ENCODE results near the gene LRRFIP1. TPM values are rescaled to one million over a fixed set of nuclear protein-coding genes. Genes with fewer than 3 reads are reported as not detected.

LRRFIP1 gene
- total RNA-seq, 1 donor, result 64.3 TPM

DNA sequence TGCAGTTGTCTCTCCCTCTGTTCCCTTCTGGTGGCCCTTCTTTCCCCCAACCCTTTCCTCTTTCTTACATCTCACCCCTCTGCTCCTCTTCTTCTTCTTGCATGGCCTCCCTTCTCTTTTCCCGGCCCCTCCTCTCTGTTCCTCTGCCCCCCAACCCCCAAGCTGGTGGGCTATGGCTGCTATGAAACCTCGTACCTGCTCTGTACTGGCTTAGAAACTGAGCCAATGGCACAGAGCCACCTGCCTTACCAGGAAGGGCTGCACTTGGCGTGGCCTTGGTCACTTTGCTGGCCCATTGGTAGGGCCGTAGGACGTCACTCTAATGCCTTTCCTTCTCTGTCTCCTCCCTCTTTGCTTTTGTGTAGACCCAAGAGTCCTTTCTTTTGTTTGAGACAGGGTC, 78.9 kb downstream of the LRRFIP1 start:
- H3K4me3 ChIP-seq (ENCODE audit: low read depth, low read length), result no peak overlapping the region
- no peak for TF ChIP-seq CTCF (IDR thresholded peaks at IDR 0.05; ENCODE audit: insufficient read depth, low read depth, low read length)
- DNase-seq (ENCODE audit: low read depth), result no peak

GRCh38 chr2:237708065-237708398, 80.6 kb downstream of the LRRFIP1 start:
- no peak for TF ChIP-seq CTCF (IDR thresholded peaks at IDR 0.05; ENCODE audit: insufficient read depth, low read depth, low read length)
- H3K4me3 ChIP-seq (ENCODE audit: low read depth, low read length), result no peak overlapping the region
- DNase-seq (ENCODE audit: low read depth), result no peak

GRCh38 chr2:237708491-237708890, 81.1 kb downstream of the LRRFIP1 start:
- no peak for DNase-seq (ENCODE audit: low read depth)
- no peak overlapping the region for H3K4me3 ChIP-seq (ENCODE audit: low read depth, low read length)
- no peak for TF ChIP-seq CTCF (IDR thresholded peaks at IDR 0.05; ENCODE audit: insufficient read depth, low read depth, low read length)

GRCh38 chr2:237708961-237709360, 81.6 kb downstream of the LRRFIP1 start:
- TF ChIP-seq CTCF (IDR thresholded peaks at IDR 0.05; ENCODE audit: insufficient read depth, low read depth, low read length), result no peak
- DNase-seq (ENCODE audit: low read depth), result no peak
- no peak overlapping the region for H3K4me3 ChIP-seq (ENCODE audit: low read depth, low read length)

- no peak for DNase-seq (ENCODE audit: low read depth)
- H3K4me3 ChIP-seq (ENCODE audit: low read depth, low read length), result no peak overlapping the region
- TF ChIP-seq CTCF (IDR thresholded peaks at IDR 0.05; ENCODE audit: insufficient read depth, low read depth, low read length), result no peak
Observed at GRCh38 chr2:237711458-237712150, 84.2 kb downstream of the LRRFIP1 start.

DNA sequence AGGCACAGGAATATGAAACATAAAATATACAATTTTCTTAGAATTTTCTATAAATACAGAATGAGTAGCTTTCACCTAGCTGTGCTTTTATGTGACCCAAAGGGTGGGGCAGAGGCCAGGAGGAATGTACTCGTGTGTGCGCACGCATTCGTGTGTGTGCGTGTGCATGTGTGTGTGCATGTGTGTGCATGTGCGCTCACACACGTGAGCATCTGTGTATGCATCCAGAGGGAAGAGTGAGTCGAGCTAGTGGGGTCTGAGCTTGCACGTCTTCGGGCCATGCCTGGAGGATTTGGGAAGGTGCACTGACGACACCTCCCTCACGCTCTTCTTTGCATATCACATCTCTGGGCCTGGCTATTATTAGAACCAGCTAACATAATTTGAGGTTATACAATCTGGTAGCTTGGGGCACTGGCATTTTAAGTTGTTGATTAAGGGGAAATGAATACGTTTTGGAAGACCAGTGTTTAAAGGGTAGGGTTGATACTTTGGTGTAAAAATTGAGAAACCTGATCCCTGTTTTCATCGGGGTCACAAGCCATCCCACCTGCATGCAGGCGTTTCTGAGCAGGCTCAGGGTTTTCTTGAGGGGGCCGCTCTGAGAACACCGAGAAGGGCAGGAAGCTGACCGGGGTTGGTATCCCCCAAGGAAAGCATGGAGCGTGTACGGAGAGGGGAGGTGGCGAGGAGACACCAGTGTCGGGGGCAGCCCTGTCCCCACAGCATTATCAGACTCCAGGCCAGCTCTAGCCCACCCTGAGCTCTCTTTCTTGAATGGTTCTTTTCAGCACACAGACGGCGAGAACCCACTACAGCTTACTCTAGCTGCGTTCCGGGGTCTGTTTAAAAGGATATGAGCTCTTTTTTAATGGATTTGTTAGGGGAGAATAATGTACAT, 85.3 kb downstream of the LRRFIP1 start:
- DNase-seq (ENCODE audit: low read depth), result no peak
- no peak for TF ChIP-seq CTCF (IDR thresholded peaks at IDR 0.05; ENCODE audit: insufficient read depth, low read depth, low read length)

More for the DNA sequence above, 85.3 kb downstream of the LRRFIP1 start:
- H3K4me3 ChIP-seq (ENCODE audit: low read depth, low read length), result no peak overlapping the region
